Measurements from ENCODE around the gene OR6S1.
A peak's percentile ranks its signal among the peaks of the same experiment; 100 is the strongest.
"Not testable (repeated sequence)": the region's sequence is repeated elsewhere in the genome, so short reads cannot be mapped to it uniquely, and the experiment has no call there.

OR6S1 gene

GRCh38 chr14:20631023-20631879, 10.2 kb downstream of the OR6S1 start:
- DNase-seq (ENCODE audit: low spot score) = peak; percentile 50

- DNase-seq (ENCODE audit: low spot score) = no peak
Observed at GRCh38 chr14:20630340-20631022, 11.0 kb downstream of the OR6S1 start.

- no peak for DNase-seq (ENCODE audit: low spot score)
Observed at GRCh38 chr14:20628063-20628854, 13.2 kb downstream of the OR6S1 start.

GRCh38 chr14:20627346-20628027, 14.0 kb downstream of the OR6S1 start:
- no peak for DNase-seq (ENCODE audit: low spot score)

- no peak for DNase-seq (ENCODE audit: low spot score)
Observed at GRCh38 chr14:20626274-20626673, 15.2 kb downstream of the OR6S1 start.

GRCh38 chr14:20624495-20625070, 16.9 kb downstream of the OR6S1 start:
- peak; percentile 53 for DNase-seq (ENCODE audit: low spot score)

GRCh38 chr14:20623798-20624197, 17.7 kb downstream of the OR6S1 start:
- no peak for DNase-seq (ENCODE audit: low spot score)

GRCh38 chr14:20622816-20623291, 18.6 kb downstream of the OR6S1 start:
- DNase-seq (ENCODE audit: low spot score) = no peak

- no peak for DNase-seq (ENCODE audit: low spot score)
Observed at GRCh38 chr14:20620798-20621478, 20.6 kb downstream of the OR6S1 start.

GRCh38 chr14:20619688-20620087, 21.8 kb downstream of the OR6S1 start:
- not testable (repeated sequence) for DNase-seq (ENCODE audit: low spot score)

GRCh38 chr14:20618271-20618749, 23.2 kb downstream of the OR6S1 start:
- no peak for DNase-seq (ENCODE audit: low spot score)

- no peak for DNase-seq (ENCODE audit: low spot score)
Observed at GRCh38 chr14:20617138-20618003, 24.1 kb downstream of the OR6S1 start.

- no peak for DNase-seq (ENCODE audit: low spot score)
Observed at GRCh38 chr14:20615996-20616395, 25.5 kb downstream of the OR6S1 start.

- DNase-seq (ENCODE audit: low spot score) = no peak
Observed at GRCh38 chr14:20614038-20614840, 27.3 kb downstream of the OR6S1 start.

GRCh38 chr14:20613094-20614037, 28.1 kb downstream of the OR6S1 start:
- peak; percentile 88 for DNase-seq (ENCODE audit: low spot score)

GRCh38 chr14:20612403-20612802, 29.1 kb downstream of the OR6S1 start:
- DNase-seq (ENCODE audit: low spot score) = no peak

GRCh38 chr14:20611277-20611676, 30.2 kb downstream of the OR6S1 start:
- DNase-seq (ENCODE audit: low spot score) = no peak
